Dermis microvascular lymphatic vessel endothelial cell (primary cell): Measurements from ENCODE around the gene DNAJC7. TPM values are rescaled to one million over a fixed set of nuclear protein-coding genes. Genes with fewer than 3 reads are reported as not detected.

Experiments
- DNase-seq, 2 donors: peaks; one replicate each; pipeline versions ENCODE4 v3.0.0 to v3.0.0-alpha.2; 2010; ENCODE audit warnings: low read depth in 2 of 2
- total RNA-seq: library from RNA; depleted of rRNA; stranded (reverse); fragments of >200 nt; gene quantifications from 2 replicates; pipeline ENCODE4 v1.2.1, GENCODE V29; 2014

The DNAJC7 gene
- total RNA-seq = 56.9 and 59.8 TPM in 2 replicates

GRCh38 chr17:42016941-42017865 lies at the start of gene DNAJC7:
TSS of gene DNAJC7 (minus strand) at chr17:42017439. CDS start at chr17:42017416, 23 bp downstream.
- DNase-seq = peak; percentile 78 to 93

- DNase-seq = no peak
Measured at GRCh38 chr17:42065201-42065600, 48.0 kb upstream of the DNAJC7 start.

- no peak for DNase-seq
Measured at GRCh38 chr17:42062681-42063080, 45.4 kb upstream of the DNAJC7 start.

- DNase-seq = no peak
Measured at GRCh38 chr17:42061646-42062487, 44.6 kb upstream of the DNAJC7 start.

GRCh38 chr17:42060231-42060630 lies 43.0 kb upstream of the DNAJC7 start:
- no peak for DNase-seq

- no peak for DNase-seq
Measured at GRCh38 chr17:42059815-42060214, 42.6 kb upstream of the DNAJC7 start.

GRCh38 chr17:42058063-42058462 lies 40.8 kb upstream of the DNAJC7 start:
- no peak for DNase-seq

GRCh38 chr17:42056635-42057034 lies 39.4 kb upstream of the DNAJC7 start:
- no peak for DNase-seq

GRCh38 chr17:42055496-42055895 lies 38.3 kb upstream of the DNAJC7 start:
- no peak for DNase-seq

- no peak for DNase-seq
Measured at GRCh38 chr17:42055027-42055426, 37.8 kb upstream of the DNAJC7 start.

GRCh38 chr17:42053731-42054500 lies 36.7 kb upstream of the DNAJC7 start:
- DNase-seq = no peak

GRCh38 chr17:42052346-42052877 lies 35.2 kb upstream of the DNAJC7 start:
- no peak for DNase-seq

GRCh38 chr17:42051645-42052044 lies 34.4 kb upstream of the DNAJC7 start:
- no peak for DNase-seq

GRCh38 chr17:42051013-42051400 lies 33.8 kb upstream of the DNAJC7 start:
- DNase-seq = no peak

GRCh38 chr17:42050393-42051012 lies 33.3 kb upstream of the DNAJC7 start, which contains the start of gene C17orf113:
TSS of gene C17orf113 (minus strand) at chr17:42050601. CDS start at chr17:42043376, 7,225 bp downstream.
- peak in 1 of 2 donors; percentile 43 for DNase-seq

- DNase-seq = no peak
Measured at GRCh38 chr17:42049834-42050392, 32.7 kb upstream of the DNAJC7 start.

GRCh38 chr17:42047343-42047742 lies 30.1 kb upstream of the DNAJC7 start:
- DNase-seq = no peak

- DNase-seq = no peak
Measured at GRCh38 chr17:42045719-42046118, 28.5 kb upstream of the DNAJC7 start.

GRCh38 chr17:42042598-42043319 lies 25.5 kb upstream of the DNAJC7 start:
- DNase-seq = no peak

- DNase-seq = no peak
Measured at GRCh38 chr17:42041619-42042018, 24.4 kb upstream of the DNAJC7 start.
